B cell (primary cell): Measurements from ENCODE around the gene HOXA9.

Source experiments
- CTCF ChIP-seq: fragments of 200-600 bp; IDR thresholded peaks from one replicate; pipeline ENCODE4 v1.8.0; 2022; ENCODE audit warnings: antibody characterized with exemption, mild to moderate bottlenecking
- EZH2 ChIP-seq: IDR thresholded peaks from 2 replicates; pipeline ENCODE4 v1.6.1; 2012; ENCODE audit warnings: borderline replicate concordance, low read depth, mild to moderate bottlenecking, moderate library complexity, low read length; ENCODE audit not compliant: insufficient read depth, poor library complexity, severe bottlenecking

GRCh38 chr7:27175626-27176523, 10.5 kb upstream of the HOXA9 start:
- TF ChIP-seq CTCF: no peak
- TF ChIP-seq EZH2: no peak
